Left ventricle myocardium inferior (tissue), 1 donor: Measurements from ENCODE around the gene RFX6. TPM values are rescaled to one million over a fixed set of nuclear protein-coding genes. Genes with fewer than 3 reads are reported as not detected.

ENCODE experiments used
- DNase-seq: peaks from one replicate; pipeline ENCODE4 v3.0.0-alpha.2; 2020
- H3K27ac ChIP-seq: fragments of 200-600 bp; replicated peaks from 2 replicates; pipeline ENCODE4 v1.8.0; 2021
- H3K27me3 ChIP-seq: fragments of 200-600 bp; 2 replicates; pipeline ENCODE4 v1.8.0; 2021; ENCODE audit warnings: low read depth
- H3K36me3 ChIP-seq: fragments of 200-600 bp; 2 replicates; pipeline ENCODE4 v1.8.0; 2021
- H3K4me1 ChIP-seq: fragments of 200-600 bp; 2 replicates; pipeline ENCODE4 v1.8.0; 2021
- H3K4me3 ChIP-seq: fragments of 200-600 bp; 2 replicates; pipeline ENCODE4 v1.8.0; 2021; ENCODE audit warnings: mild to moderate bottlenecking, moderate library complexity
- H3K9me3 ChIP-seq: fragments of 200-600 bp; replicated peaks from 2 replicates; pipeline ENCODE4 v1.8.0; 2021
- CTCF ChIP-seq: fragments of 200-600 bp; IDR thresholded peaks from 2 replicates; pipeline ENCODE4 v1.8.0; 2021; ENCODE audit warnings: antibody characterized with exemption, mild to moderate bottlenecking, borderline replicate concordance
- intact Hi-C: fragments of 100-400 bp; cut with micrococcal nuclease; formaldehyde crosslinking; loops from one replicate; pipeline ENCODE4 v1.11.0; 2022
- total RNA-seq: library from RNA; stranded (reverse); fragmentation: NEBNext Ultra II Directional; extraction: Animal tissue kit (Norgen Biotek cat#: 25700); gene quantifications from one replicate; pipeline ENCODE4 v1.2.1, GENCODE V29; 2021
- donor health status: DM: no; HTN: yes; CAD: no; lungs with severe emphysema.

The RFX6 gene
- total RNA-seq, 1 donor from 2014 or later = not detected

GRCh38 chr6:116866281-116866871, 10.7 kb upstream of the RFX6 start:
- intact Hi-C loops = no loop called here
- H3K4me3 ChIP-seq = no peak overlapping the region
- H3K36me3 ChIP-seq = no peaks in the 10 kb centered on the region
- H3K9me3 ChIP-seq = peaks cover 16% of the 10 kb centered on the region
- H3K27ac ChIP-seq = no peak overlapping the region
- H3K27me3 ChIP-seq = peaks cover 19% of the 10 kb centered on the region
- DNase-seq = no peak
- no peaks in the 10 kb centered on the region for H3K4me1 ChIP-seq
- TF ChIP-seq CTCF = no peak

- Histone ChIP-seq H3K27me3 (peaks cover 82% of the 10 kb centered on the region), H3K36me3 (no peaks in the 10 kb centered on the region), H3K27ac (no peak overlapping the region), H3K4me3 (no peak overlapping the region), H3K9me3 (peaks cover 23% of the 10 kb centered on the region), H3K4me1 (peaks cover 13% of the 10 kb centered on the region)
- no peak for DNase-seq
- intact Hi-C loops = no loop called here
- no peak for TF ChIP-seq CTCF
These were observed 4.3 kb upstream of the RFX6 start for GRCh38 chr6:116872771-116873170.

GRCh38 chr6:116876107-116876506, 935 bp upstream of the RFX6 start:
- no peak overlapping the region for H3K27ac ChIP-seq

GRCh38 chr6:116877743-116878142, 701 bp downstream of the RFX6 start:
- H3K27me3 ChIP-seq = peaks cover 67% of the 10 kb centered on the region
- no peak for TF ChIP-seq CTCF
- intact Hi-C loops = no loop called here
- no peak for DNase-seq
- peaks cover 13% of the 10 kb centered on the region for H3K4me1 ChIP-seq
- H3K36me3 ChIP-seq = no peaks in the 10 kb centered on the region
- no peak overlapping the region for H3K27ac ChIP-seq
- peaks cover 4% of the 10 kb centered on the region for H3K9me3 ChIP-seq
- H3K4me3 ChIP-seq = no peak overlapping the region

More at GRCh38 chr6:116876107-116876506, 935 bp upstream of the RFX6 start:
- Histone ChIP-seq H3K27me3 (peaks cover 83% of the 10 kb centered on the region), H3K4me3 (no peak overlapping the region), H3K4me1 (peaks cover 13% of the 10 kb centered on the region), H3K9me3 (peaks cover 11% of the 10 kb centered on the region), H3K36me3 (no peaks in the 10 kb centered on the region)
- no peak for TF ChIP-seq CTCF
- intact Hi-C loops = no loop called here
- DNase-seq = no peak

GRCh38 chr6:116881236-116881635, 4.2 kb downstream of the RFX6 start:
- no peak for TF ChIP-seq CTCF
- Histone ChIP-seq H3K9me3 (no peaks in the 10 kb centered on the region), H3K36me3 (no peaks in the 10 kb centered on the region), H3K4me3 (no peak overlapping the region), H3K27me3 (peaks cover 32% of the 10 kb centered on the region), H3K27ac (no peak overlapping the region), H3K4me1 (peaks cover 13% of the 10 kb centered on the region)
- intact Hi-C loops = no loop called here
- no peak for DNase-seq

- no peak for DNase-seq
- TF ChIP-seq CTCF = no peak
- intact Hi-C loops = no loop called here
- Histone ChIP-seq H3K36me3 (no peaks in the 10 kb centered on the region), H3K4me3 (no peak overlapping the region), H3K27me3 (peaks cover 15% of the 10 kb centered on the region), H3K27ac (no peak overlapping the region), H3K9me3 (no peaks in the 10 kb centered on the region), H3K4me1 (no peaks in the 10 kb centered on the region)
These were observed 6.0 kb downstream of the RFX6 start for GRCh38 chr6:116883005-116883404.
